Right lobe of liver (tissue), 6 donors: ENCODE measurements around the gene CHERP. TPM values are rescaled to one million over a fixed set of nuclear protein-coding genes. Genes with fewer than 3 reads are reported as not detected.

Source experiments
- ATAC-seq, 4 donors: fragments of 200-7000 bp; cut with Tn5 transposase; one replicate each; pipeline ENCODE4 v1.9.1; 2020; ENCODE audit warnings: mild to moderate bottlenecking in 4 of 4, moderate library complexity in 4 of 4
- DNase-seq, 3 donors: peaks; one replicate each; pipeline ENCODE4 v3.0.0-alpha.2; 2020
- H3K27ac ChIP-seq, 3 donors: fragments of 200-600 bp; one replicate each; pipeline ENCODE4 v1.8.0; 2022
- H3K27me3 ChIP-seq, 2 donors: fragments of 200-600 bp; one replicate each; pipeline ENCODE4 v1.8.0; 2022
- H3K36me3 ChIP-seq, 4 donors: fragments of 200-600 bp; sonication (generic) in 1 of 4; one replicate each; pipeline versions ENCODE4 v1.5.1 to v1.8.0; 2017 to 2022; ENCODE audit warnings: control low read depth in 1 of 4
- H3K4me1 ChIP-seq, 4 donors: fragments of 200-600 bp; sonication (generic) in 1 of 4; one replicate each; pipeline versions ENCODE4 v1.5.1 to v1.8.0; 2017 to 2022; ENCODE audit warnings: control low read depth in 1 of 4
- H3K4me3 ChIP-seq, 3 donors: fragments of 200-600 bp; one replicate each; pipeline ENCODE4 v1.8.0; 2022
- H3K9me3 ChIP-seq, 4 donors: fragments of 200-600 bp; sonication (generic) in 1 of 4; one replicate each; pipeline versions ENCODE4 v1.5.1 to v1.8.0; 2017 to 2022; ENCODE audit warnings: control low read depth in 1 of 4
- CTCF ChIP-seq, 4 donors: fragments of 200-600 bp in 3 of 4; fragments of 450-650 bp in 1 of 4; IDR thresholded peaks; one replicate each; pipeline versions ENCODE4 v1.5.1 to v1.8.0; 2016 to 2022; ENCODE audit warnings: antibody characterized with exemption in 4 of 4, mild to moderate bottlenecking in 2 of 4
- POLR2A ChIP-seq: fragments of 450-650 bp; IDR thresholded peaks from one replicate; pipeline ENCODE4 v1.6.1; 2017; ENCODE audit warnings: antibody characterized with exemption, mild to moderate bottlenecking
- WGBS: methylation state at CpG from one replicate; pipeline ENCODE4 v1.1.6; 2018; ENCODE audit warnings: low coverage, low lambda C conversion rate; ENCODE audit not compliant: insufficient coverage; ENCODE audit errors: missing lambda C conversion rate; 5-methylcytosine and 5-hydroxymethylcytosine counted together
- intact Hi-C, 2 donors: fragments of 100-400 bp; cut with DNase I; formaldehyde crosslinking; loops; one replicate each; pipeline versions ENCODE4 v1.11.2 to v1.14.1; 2022
- total RNA-seq, 6 experiments: library from RNA; depleted of rRNA in 2 of 6; stranded (reverse); fragments of >200 nt in 2 of 6; fragmentation: NEBNext Ultra II Directional in 3 of 6; extraction: Animal tissue kit (Norgen Biotek cat#: 25700) in 3 of 6; gene quantifications; one replicate each; pipeline versions ENCODE4 v1.1.0 to v1.2.4, GENCODE V29; 2016 to 2023
- donor health status: DM: no; HTN: yes; CAD: no.
- donor health status: DM: no; HTN: no; CAD: no.
- donor health status: DM: no; HTN: no; CAD: no.
- donor health status: DM: no; HTN: yes; CAD: no.
- donor health status: DM: no; HTN: yes; CAD: no.

Gene CHERP
- total RNA-seq, 6 experiments from 2014 or later, result 6.8 to 26.2 (median 20.6) TPM

GRCh38 chr19:16587833-16588823 is 45.9 kb upstream of the CHERP start:
- H3K36me3 ChIP-seq, result no peaks in the 10 kb centered on the region
- no peak for DNase-seq
- intact Hi-C loops, result no loop called here
- H3K4me1 ChIP-seq, result peaks cover 0 to 15% (median 0%) of the 10 kb centered on the region in 4 donors
- no peaks in the 10 kb centered on the region for H3K9me3 ChIP-seq
- WGBS, result 39% methylated on average over 12 of the region's 26 CpGs
- ATAC-seq, result peak; percentile 12 to 37 (median 16)
- no peak overlapping the region for H3K27ac ChIP-seq
- no peaks in the 10 kb centered on the region for H3K27me3 ChIP-seq
- TF ChIP-seq CTCF (IDR thresholded peaks at IDR 0.05) (no peak), POLR2A (no peak)
- H3K4me3 ChIP-seq, result no peak overlapping the region

GRCh38 chr19:16586991-16587832 is 45.0 kb upstream of the CHERP start:
- ATAC-seq (no peak), DNase-seq (peak in 1 of 3 donors; percentile 48)
- Histone ChIP-seq H3K36me3 (no peaks in the 10 kb centered on the region), H3K27ac (no peak overlapping the region), H3K4me3 (no peak overlapping the region), H3K27me3 (no peaks in the 10 kb centered on the region), H3K4me1 (peaks cover 0 to 18% (median 0%) of the 10 kb centered on the region in 4 donors), H3K9me3 (no peaks in the 10 kb centered on the region)
- TF ChIP-seq CTCF (IDR thresholded peaks at IDR 0.05) (no peak), POLR2A (no peak)
- intact Hi-C loops, result no loop called here
- WGBS, result 47% methylated on average over 13 of the region's 20 CpGs

- WGBS, result 90% methylated on average over 2 of the region's 9 CpGs
- H3K27me3 ChIP-seq, result no peaks in the 10 kb centered on the region
- TF ChIP-seq CTCF (IDR thresholded peaks at IDR 0.05), result no peak
- no peak for TF ChIP-seq POLR2A
- DNase-seq (no peak), ATAC-seq (no peak)
- intact Hi-C loops, result no loop called here
- H3K27ac ChIP-seq, result no peak overlapping the region
- H3K4me3 ChIP-seq, result no peak overlapping the region
- no peaks in the 10 kb centered on the region for H3K36me3 ChIP-seq
- peaks cover 0 to 26% (median 3%) of the 10 kb centered on the region in 4 donors for H3K4me1 ChIP-seq
- H3K9me3 ChIP-seq, result no peaks in the 10 kb centered on the region
These were observed 44.2 kb upstream of the CHERP start for GRCh38 chr19:16586477-16586871.

- DNase-seq (no peak), ATAC-seq (peak in 2 of 4 donors; percentile 8 to 9)
- WGBS, result 74% methylated on average over 3 of the region's 11 CpGs
- intact Hi-C loops, result no loop called here
- Histone ChIP-seq H3K9me3 (no peaks in the 10 kb centered on the region), H3K4me3 (no peak overlapping the region), H3K36me3 (no peaks in the 10 kb centered on the region), H3K27me3 (no peaks in the 10 kb centered on the region), H3K27ac (no peak overlapping the region), H3K4me1 (peaks cover 0 to 27% (median 3%) of the 10 kb centered on the region in 4 donors)
- TF ChIP-seq CTCF (IDR thresholded peaks at IDR 0.05) (no peak), POLR2A (no peak)
These were observed 43.7 kb upstream of the CHERP start for GRCh38 chr19:16585808-16586476.
